HepG2 (cell line): ENCODE measurements around the gene LMBRD2. TPM values are rescaled to one million over a fixed set of nuclear protein-coding genes. Genes with fewer than 3 reads are reported as not detected.
A peak's percentile ranks its signal among the peaks of the same experiment; 100 is the strongest.

Source experiments
- ATAC-seq: fragments of 200-7000 bp; cut with Tn5 transposase; 3 replicates; pipeline ENCODE4 v1.9.1; 2020; ENCODE audit warnings: mild to moderate bottlenecking, moderate library complexity
- BruUV-seq: library from RNA; stranded (reverse); fragments of 400-500 nt; replicated peaks from 2 replicates; lab custom pipeline; 2021; lab: Mats Ljungman, UMichigan
- CTCF ChIA-PET: fragments of 300-600 bp; formaldehyde crosslinking; extraction: SDS; loops from one replicate; lab custom pipeline; 2021; ENCODE audit warnings: low total read pairs, inconsistent platforms, low intra/inter-chr PET ratio; lab: Yijun Ruan, JAX
- POLR2A ChIA-PET: fragments of 350-600 bp; sonication (Branson Sonifier 250); formaldehyde crosslinking; loops from one replicate; lab custom pipeline; 2020; ENCODE audit warnings: antibody characterized with exemption, inconsistent platforms; lab: Yijun Ruan, JAX
- DNase-seq: peaks from one replicate; pipeline ENCODE4 v3.0.0-alpha.2; 2015; ENCODE audit warnings: low spot score
- FAIRE-seq: peaks from 3 replicates; lab custom pipeline; 2011; peaks lifted over from hg19 to GRCh38; lab: Jason Lieb, UNC
- H2AFZ ChIP-seq: one replicate; pipeline ENCODE4 v1.6.1; 2011; ENCODE audit warnings: low read length, inconsistent platforms
- H3K27ac ChIP-seq: fragments of 300-600 bp; 3 replicates; pipeline ENCODE4 v1.8.0; 2011; ENCODE audit warnings: mixed run types, mild to moderate bottlenecking, mixed read lengths, low read length, inconsistent platforms; ENCODE audit not compliant: insufficient read depth; ENCODE audit errors: extremely low read length
- H3K27me3 ChIP-seq, 2 experiments: fragments of 200-600 bp in 1 of 2; 2 replicates in 1 of 2; 3 replicates in 1 of 2; pipeline versions ENCODE4 v1.6.0 to v1.8.0; 2011; ENCODE audit warnings: low read length in 2 of 2, mild to moderate bottlenecking in 2 of 2, moderate library complexity in 2 of 2, inconsistent platforms in 1 of 2; ENCODE audit not compliant: insufficient read depth in 2 of 2, control insufficient read depth in 1 of 2
- H3K36me3 ChIP-seq, 2 experiments: fragments of 200-600 bp in 1 of 2; replicated peaks in 1 of 2; 2 replicates in 1 of 2; 3 replicates in 1 of 2; pipeline versions ENCODE4 v1.5.1 to v1.8.0; 2011; ENCODE audit warnings: low read length in 2 of 2, inconsistent platforms in 1 of 2; ENCODE audit not compliant: insufficient read depth in 2 of 2, control insufficient read depth in 1 of 2
- H3K4me1 ChIP-seq: 2 replicates; pipeline ENCODE4 v1.5.1; 2012; ENCODE audit warnings: low read length, inconsistent platforms; ENCODE audit not compliant: insufficient read depth
- H3K4me2 ChIP-seq: 2 replicates; pipeline ENCODE4 v1.6.0; 2011; ENCODE audit warnings: low read depth, low read length, inconsistent platforms
- H3K4me3 ChIP-seq, 3 experiments: fragments of 200-600 bp in 1 of 3; sonication (generic), shearing (Covaris generic) in 1 of 3; replicated peaks in 1 of 3; 2 replicates each; pipeline ENCODE4 v1.5.1; 2011 to 2016; ENCODE audit warnings: low read length in 3 of 3, inconsistent platforms in 2 of 3, low read depth in 2 of 3, mild to moderate bottlenecking in 2 of 3, control low read depth in 1 of 3, mixed read lengths in 1 of 3; ENCODE audit not compliant: insufficient read depth in 1 of 3
- H3K79me2 ChIP-seq: one replicate; pipeline ENCODE4 v1.6.1; 2011; ENCODE audit warnings: low read length, inconsistent platforms; ENCODE audit not compliant: insufficient read depth
- H3K9ac ChIP-seq: 2 replicates; pipeline ENCODE4 v1.6.0; 2011; ENCODE audit warnings: mild to moderate bottlenecking, low read depth, low read length, inconsistent platforms; ENCODE audit not compliant: insufficient read depth
- H3K9me3 ChIP-seq: 2 replicates; pipeline ENCODE4 v1.5.1; 2012; ENCODE audit warnings: mild to moderate bottlenecking, low read length
- H4K20me1 ChIP-seq: 2 replicates; pipeline ENCODE4 v1.6.0; 2011; ENCODE audit warnings: inconsistent platforms, mild to moderate bottlenecking, low read length, moderate library complexity; ENCODE audit not compliant: insufficient read depth
- GTF2F1 ChIP-seq: fragments of 150-350 bp; IDR thresholded peaks from 2 replicates; pipeline ENCODE4 v1.6.1; 2014; ENCODE audit warnings: low read length
- KLF6 ChIP-seq: IDR thresholded peaks from 2 replicates; pipeline ENCODE4 v1.8.0; 2016; ENCODE audit warnings: missing biosample characterization, missing genetic modification reagents
- MAFK ChIP-seq, 2 experiments: IDR thresholded peaks in 1 of 2; conservative IDR thresholded peaks in 1 of 2; 2 replicates each; pipeline ENCODE4 v1.6.1; 2011; ENCODE audit warnings: improper control_type of control experiment in 2 of 2, low read length in 2 of 2
- MIXL1 ChIP-seq: IDR thresholded peaks from 2 replicates; pipeline ENCODE4 v1.6.1; 2016
- RBFOX2 ChIP-seq: fragments of 200-400 bp; formaldehyde crosslinking; IDR thresholded peaks from 2 replicates; pipeline ENCODE4 v1.6.1; 2017; ENCODE audit warnings: low read depth, mild to moderate bottlenecking, low read length
- SETDB1 ChIP-seq: sonication (generic); formaldehyde crosslinking; IDR thresholded peaks from 2 replicates; pipeline ENCODE4 v1.5.1; 2020; ENCODE audit warnings: missing genetic modification reagents, mild to moderate bottlenecking, borderline replicate concordance
- SRSF9 ChIP-seq: fragments of 200-400 bp; formaldehyde crosslinking; IDR thresholded peaks from 2 replicates; pipeline ENCODE4 v1.6.1; 2018; ENCODE audit warnings: borderline replicate concordance, mild to moderate bottlenecking, low read depth, low read length; ENCODE audit not compliant: insufficient read depth, poor library complexity, severe bottlenecking
- STAG1 ChIP-seq: sonication (generic); formaldehyde crosslinking; IDR thresholded peaks from 2 replicates; pipeline ENCODE4 v1.4.0; 2020; ENCODE audit warnings: missing genetic modification reagents
- TMF1 ChIP-seq: sonication (generic); formaldehyde crosslinking; IDR thresholded peaks from 2 replicates; pipeline ENCODE4 v1.8.1; 2022; ENCODE audit warnings: low read depth, missing genetic modification reagents
- ZBTB20 ChIP-seq: sonication (generic); formaldehyde crosslinking; IDR thresholded peaks from 2 replicates; pipeline ENCODE4 v1.8.1; 2023; ENCODE audit warnings: missing genetic modification reagents, low read depth, mild to moderate bottlenecking, borderline replicate concordance
- ZBTB21 ChIP-seq: sonication (generic); formaldehyde crosslinking; IDR thresholded peaks from 2 replicates; pipeline ENCODE4 v1.4.0; 2020; ENCODE audit warnings: missing genetic modification reagents
- ZNF44 ChIP-seq: sonication (generic); formaldehyde crosslinking; IDR thresholded peaks from 2 replicates; pipeline ENCODE4 v1.5.1; 2020; ENCODE audit warnings: mild to moderate bottlenecking, missing genetic modification reagents
- ZNF446 ChIP-seq: sonication (generic); formaldehyde crosslinking; IDR thresholded peaks from 2 replicates; pipeline ENCODE4 v1.5.0; 2020; ENCODE audit warnings: mild to moderate bottlenecking, missing genetic modification reagents
- ZSCAN21 ChIP-seq: sonication (generic); formaldehyde crosslinking; IDR thresholded peaks from 2 replicates; pipeline ENCODE4 v1.8.0; 2022; ENCODE audit warnings: mild to moderate bottlenecking, missing genetic modification reagents, moderate library complexity, borderline replicate concordance
- WGBS: methylation state at CpG from one replicate; pipeline ENCODE4 v1.1.6; 2017; ENCODE audit warnings: low lambda C conversion rate; 5-methylcytosine and 5-hydroxymethylcytosine counted together
- in situ Hi-C: cut with HindIII; loops from 2 replicates; pipeline ENCODE4 v1.10.0; 2017; ENCODE audit warnings: low pct_unique_long_range_greater_than_20kb; ENCODE audit not compliant: extremely low pct_ligation_motif_present
- intact Hi-C: fragments of 100-400 bp; cut with micrococcal nuclease; formaldehyde crosslinking; loops from one replicate; pipeline ENCODE4 v1.10.0; 2022; ENCODE audit not compliant: unreplicated experiment
- polyA plus RNA-seq, 8 experiments: library from polyadenylated mRNA; depleted of rRNA in 3 of 8; stranded (reverse) in 7 of 8; unstranded in 1 of 8; fragments of >200 nt; fragmentation: Illumina TruSeq in 4 of 8; extraction: Trizol in 4 of 8; gene quantifications; 2 replicates each; pipeline versions ENCODE4 v1.2.1 to v1.2.3, GENCODE V29; 2011 to 2016; ENCODE audit warnings: low read depth in 4 of 8, missing spikeins in 1 of 8, mixed read lengths in 1 of 8; ENCODE audit not compliant: insufficient read depth in 1 of 8
- total RNA-seq, 5 experiments: library from RNA; depleted of rRNA; stranded (reverse); fragments of >200 nt; fragmentation: Illumina TruSeq; extraction: Trizol; gene quantifications; 2 replicates each; pipeline ENCODE4 v1.2.3, GENCODE V29; 2016; ENCODE audit warnings: low read depth in 1 of 5
- TF ChIP-seq, protein P1 (sequence below): sonication (generic); formaldehyde crosslinking; IDR thresholded peaks from 2 replicates; pipeline ENCODE4 v1.9.0; 2021; ENCODE audit warnings: missing genetic modification reagents, mild to moderate bottlenecking, borderline replicate concordance
- TF ChIP-seq, protein P2 (sequence below): sonication (generic); formaldehyde crosslinking; IDR thresholded peaks from 2 replicates; pipeline ENCODE4 v1.5.1; 2020; ENCODE audit warnings: missing genetic modification reagents, mild to moderate bottlenecking, borderline replicate concordance
- TF ChIP-seq, protein P3 (sequence below): sonication (generic); formaldehyde crosslinking; IDR thresholded peaks from 2 replicates; pipeline ENCODE4 v1.5.0; 2020; ENCODE audit warnings: missing genetic modification reagents, mild to moderate bottlenecking, borderline replicate concordance

The LMBRD2 gene
- total and polyA plus RNA-seq, 2 of the 13 experiments (the other 11 are each of a cell fraction or from before 2014, with no cell fraction given), result 2.0 to 4.7 TPM

DNA sequence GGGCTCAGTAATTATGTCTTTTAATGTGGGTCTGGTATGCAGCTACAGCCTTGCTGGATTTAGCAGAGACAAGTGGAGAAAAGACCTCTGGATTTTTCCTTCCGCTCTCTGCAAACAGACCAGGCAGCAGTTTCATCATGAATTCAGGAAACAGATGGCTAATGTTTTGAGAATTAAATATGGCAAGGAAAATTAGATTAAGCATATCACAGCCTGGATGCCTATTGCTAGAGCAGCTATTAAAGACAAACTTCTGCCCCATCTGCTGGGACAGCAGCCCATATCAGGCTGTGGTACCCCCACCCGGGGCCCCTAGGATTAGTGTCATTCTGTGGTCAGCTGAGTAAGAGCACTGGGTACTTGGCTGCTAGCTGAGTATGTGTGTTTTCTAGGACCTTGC, 6.5 kb upstream of the LMBRD2 start:
- FAIRE-seq (no peak), DNase-seq (no peak), ATAC-seq (no peak)
- no peaks in the 10 kb centered on the region for H3K9me3 ChIP-seq
- intact Hi-C loops, result loop anchor here (10.0 kb wide), 1 partner anchor 717 kb away; the partner anchor contains the start of gene NIPBL
- no peaks in the 10 kb centered on the region; the same call in 1 of the 2 replicates for H4K20me1 ChIP-seq
- H2AFZ ChIP-seq, result no peak overlapping the region
- H3K27ac ChIP-seq, result no peak overlapping the region
- no peak overlapping the region for H3K4me3 ChIP-seq
- POLR2A ChIA-PET, result no interaction called here
- no TSS peak for BruUV-seq
- CTCF ChIA-PET, result no interaction called here
- peaks cover 46% of the 10 kb centered on the region for H3K79me2 ChIP-seq
- WGBS, result 94% methylated on average over 2 of the region's 2 CpGs
- peaks cover 19 to 82% of the 10 kb centered on the region in 2 experiments for H3K36me3 ChIP-seq
- no peak for TF ChIP-seq SRSF9
- TF ChIP-seq TMF1 (CRISPR knock-in tag), result no peak
- TF ChIP-seq STAG1, result no peak
- no peak for TF ChIP-seq MIXL1 (CRISPR knock-in tag)
- no peak for TF ChIP-seq KLF6 (CRISPR knock-in tag)
- TF ChIP-seq RBFOX2, result 0 out of 2 replicates have a peak, but pooled peaks have one; percentile 24
- no peak for TF ChIP-seq GTF2F1
- TF ChIP-seq, all 625 proteins: peak for 1
- no peaks in the 10 kb centered on the region for H3K27me3 ChIP-seq
- in situ Hi-C loops, result no loop called here
- H3K9ac ChIP-seq, result no peak overlapping the region
- peaks cover 88% of the 10 kb centered on the region for H3K4me1 ChIP-seq
- H3K4me2 ChIP-seq, result no peak overlapping the region

DNA sequence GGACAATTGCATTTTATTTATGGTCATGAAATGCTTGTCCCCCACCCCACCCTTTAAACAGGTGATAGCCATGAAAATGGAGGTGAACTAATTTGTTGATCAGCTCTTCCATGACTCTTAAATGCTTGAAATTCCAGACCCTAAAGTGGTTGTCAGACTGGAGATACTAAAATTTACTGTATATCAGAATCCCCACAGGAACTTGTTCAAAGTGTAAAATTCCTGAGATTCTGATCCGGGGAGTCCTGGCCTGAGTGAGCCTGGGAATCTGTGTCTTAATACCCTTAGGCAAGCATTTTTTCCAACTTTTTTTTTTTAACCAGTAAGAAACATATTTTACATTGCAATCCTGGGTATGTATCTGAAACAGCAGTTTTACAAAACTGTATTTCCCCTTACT, 4.9 kb upstream of the LMBRD2 start:
- 50% methylated on average over 1 of the region's 1 CpG for WGBS
- Histone ChIP-seq H3K9ac (no peak overlapping the region), H3K4me2 (peak overlapping the region; percentile 32; the same call in 1 of the 2 replicates), H4K20me1 (no peaks in the 10 kb centered on the region; the same call in 1 of the 2 replicates), H3K4me3 (no peak overlapping the region), H3K27ac (peak overlapping the region; percentile 29), H3K36me3 (peaks cover 17 to 67% of the 10 kb centered on the region in 2 experiments), H3K9me3 (no peaks in the 10 kb centered on the region), H3K79me2 (peaks cover 55% of the 10 kb centered on the region), H2AFZ (no peak overlapping the region), H3K27me3 (no peaks in the 10 kb centered on the region; a peak in 1 of 5 replicates), H3K4me1 (peaks cover 86% of the 10 kb centered on the region)
- ATAC-seq (no peak), FAIRE-seq (no peak), DNase-seq (peak; percentile 29)
- ChIA-PET CTCF (no interaction called here), POLR2A (no interaction called here)
- no TSS peak for BruUV-seq
- in situ Hi-C loops, result no loop called here
- intact Hi-C loops, result loop anchor here (10.0 kb wide), 1 partner anchor 718 kb away; the partner anchor contains the start of gene NIPBL
- TF ChIP-seq ZBTB20 (CRISPR knock-in tag) (no peak), ZNF446 (CRISPR knock-in tag) (no peak), ZSCAN21 (CRISPR knock-in tag) (no peak), MAFK (conservative IDR thresholded peaks at IDR 0.05 in 1 of 2, IDR thresholded peaks at IDR 0.05 in 1 of 2; ENCODE audit: low read length in 2 of 2) (peak in 1 of 2 experiments; percentile 76; a peak in 2 of 4 replicates), ZNF44 (CRISPR knock-in tag) (no peak), SETDB1 (no peak), ZBTB21 (CRISPR knock-in tag) (no peak)
- TF ChIP-seq, protein P1, sequence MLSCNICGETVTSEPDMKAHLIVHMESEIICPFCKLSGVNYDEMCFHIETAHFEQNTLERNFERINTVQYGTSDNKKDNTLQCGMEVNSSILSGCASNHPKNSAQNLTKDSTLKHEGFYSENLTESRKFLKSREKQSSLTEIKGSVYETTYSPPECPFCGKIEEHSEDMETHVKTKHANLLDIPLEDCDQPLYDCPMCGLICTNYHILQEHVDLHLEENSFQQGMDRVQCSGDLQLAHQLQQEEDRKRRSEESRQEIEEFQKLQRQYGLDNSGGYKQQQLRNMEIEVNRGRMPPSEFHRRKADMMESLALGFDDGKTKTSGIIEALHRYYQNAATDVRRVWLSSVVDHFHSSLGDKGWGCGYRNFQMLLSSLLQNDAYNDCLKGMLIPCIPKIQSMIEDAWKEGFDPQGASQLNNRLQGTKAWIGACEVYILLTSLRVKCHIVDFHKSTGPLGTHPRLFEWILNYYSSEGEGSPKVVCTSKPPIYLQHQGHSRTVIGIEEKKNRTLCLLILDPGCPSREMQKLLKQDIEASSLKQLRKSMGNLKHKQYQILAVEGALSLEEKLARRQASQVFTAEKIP (CRISPR knock-in tag), result no peak
- TF ChIP-seq, protein P2, sequence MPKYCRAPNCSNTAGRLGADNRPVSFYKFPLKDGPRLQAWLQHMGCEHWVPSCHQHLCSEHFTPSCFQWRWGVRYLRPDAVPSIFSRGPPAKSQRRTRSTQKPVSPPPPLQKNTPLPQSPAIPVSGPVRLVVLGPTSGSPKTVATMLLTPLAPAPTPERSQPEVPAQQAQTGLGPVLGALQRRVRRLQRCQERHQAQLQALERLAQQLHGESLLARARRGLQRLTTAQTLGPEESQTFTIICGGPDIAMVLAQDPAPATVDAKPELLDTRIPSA (CRISPR knock-in tag), result no peak
- TF ChIP-seq, protein P3, sequence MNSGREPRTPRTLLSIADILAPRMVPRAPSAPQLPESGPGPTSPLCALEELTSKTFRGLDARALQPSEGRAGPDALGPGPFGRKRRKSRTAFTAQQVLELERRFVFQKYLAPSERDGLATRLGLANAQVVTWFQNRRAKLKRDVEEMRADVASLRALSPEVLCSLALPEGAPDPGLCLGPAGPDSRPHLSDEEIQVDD (CRISPR knock-in tag), result no peak
